Activated naive CD8-positive, alpha-beta T cell (primary cell): ENCODE data around the gene TP73.
"Not testable (repeated sequence)": the region's sequence is repeated elsewhere in the genome, so short reads cannot be mapped to it uniquely, and the experiment has no call there.

Experiments used
- H3K27ac Mint-ChIP-seq: one replicate; pipeline ENCODE4 v1.8.0; 2021; ENCODE audit warnings: mixed read lengths
- H3K27me3 Mint-ChIP-seq: one replicate; pipeline ENCODE4 v1.8.0; 2021; ENCODE audit warnings: mixed read lengths
- H3K36me3 Mint-ChIP-seq: one replicate; pipeline ENCODE4 v1.8.0; 2021; ENCODE audit warnings: mixed read lengths
- H3K4me1 Mint-ChIP-seq: one replicate; pipeline ENCODE4 v1.8.0; 2021; ENCODE audit warnings: low read depth, mixed read lengths
- H3K4me3 Mint-ChIP-seq: one replicate; pipeline ENCODE4 v1.8.0; 2021; ENCODE audit warnings: mild to moderate bottlenecking, mixed read lengths
- H3K9me3 Mint-ChIP-seq: one replicate; pipeline ENCODE4 v1.8.0; 2021; ENCODE audit warnings: low read depth, mixed read lengths

The TP73 gene

GRCh38 chr1:3717041-3717714 lies 64.9 kb downstream of the TP73 start:
- no peak overlapping the region for H3K4me3 Mint-ChIP-seq
- H3K27me3 Mint-ChIP-seq, result no peaks in the 10 kb centered on the region
- H3K36me3 Mint-ChIP-seq, result no peaks in the 10 kb centered on the region
- H3K9me3 Mint-ChIP-seq, result no peaks in the 10 kb centered on the region
- H3K4me1 Mint-ChIP-seq, result peaks cover 1% of the 10 kb centered on the region
- H3K27ac Mint-ChIP-seq, result no peak overlapping the region

- no peak overlapping the region for H3K27ac Mint-ChIP-seq
- peaks cover 1% of the 10 kb centered on the region for H3K4me1 Mint-ChIP-seq
- H3K27me3 Mint-ChIP-seq, result no peaks in the 10 kb centered on the region
- H3K4me3 Mint-ChIP-seq, result no peak overlapping the region
- no peaks in the 10 kb centered on the region for H3K9me3 Mint-ChIP-seq
- H3K36me3 Mint-ChIP-seq, result no peaks in the 10 kb centered on the region
Observed at GRCh38 chr1:3717715-3718601, 65.6 kb downstream of the TP73 start.

- H3K27me3 Mint-ChIP-seq, result no peaks in the 10 kb centered on the region
- no peaks in the 10 kb centered on the region for H3K36me3 Mint-ChIP-seq
- no peaks in the 10 kb centered on the region for H3K9me3 Mint-ChIP-seq
- H3K4me3 Mint-ChIP-seq, result no peak overlapping the region
- H3K4me1 Mint-ChIP-seq, result peaks cover 1% of the 10 kb centered on the region
- H3K27ac Mint-ChIP-seq, result no peak overlapping the region
Observed at GRCh38 chr1:3718764-3719163, 66.4 kb downstream of the TP73 start.

- no peaks in the 10 kb centered on the region for H3K9me3 Mint-ChIP-seq
- no peaks in the 10 kb centered on the region for H3K36me3 Mint-ChIP-seq
- no peak overlapping the region for H3K4me3 Mint-ChIP-seq
- H3K27me3 Mint-ChIP-seq, result peaks cover 1% of the 10 kb centered on the region
- no peak overlapping the region for H3K27ac Mint-ChIP-seq
- peaks cover 1% of the 10 kb centered on the region for H3K4me1 Mint-ChIP-seq
Observed at GRCh38 chr1:3721955-3722465, 69.7 kb downstream of the TP73 start.

- no peak overlapping the region for H3K27ac Mint-ChIP-seq
- no peaks in the 10 kb centered on the region for H3K36me3 Mint-ChIP-seq
- H3K4me1 Mint-ChIP-seq, result peaks cover 1% of the 10 kb centered on the region
- peaks cover 1% of the 10 kb centered on the region for H3K27me3 Mint-ChIP-seq
- no peaks in the 10 kb centered on the region for H3K9me3 Mint-ChIP-seq
- no peak overlapping the region for H3K4me3 Mint-ChIP-seq
Observed at GRCh38 chr1:3722846-3723245, 70.5 kb downstream of the TP73 start.

- H3K27ac Mint-ChIP-seq, H3K4me3 Mint-ChIP-seq, H3K27me3 Mint-ChIP-seq, H3K9me3 Mint-ChIP-seq, H3K36me3 Mint-ChIP-seq, H3K4me1 Mint-ChIP-seq: not testable (repeated sequence)
Observed at GRCh38 chr1:3724416-3725030, 72.2 kb downstream of the TP73 start.

GRCh38 chr1:3725366-3725765 lies 73.0 kb downstream of the TP73 start:
- Mint-ChIP-seq H3K27me3 (peaks cover 1% of the 10 kb centered on the region), H3K36me3 (no peaks in the 10 kb centered on the region), H3K27ac (no peak overlapping the region), H3K9me3 (no peaks in the 10 kb centered on the region), H3K4me1 (peaks cover 1% of the 10 kb centered on the region), H3K4me3 (no peak overlapping the region)

- Mint-ChIP-seq H3K27ac (no peak overlapping the region), H3K4me3 (no peak overlapping the region), H3K27me3 (peaks cover 1% of the 10 kb centered on the region), H3K9me3 (no peaks in the 10 kb centered on the region), H3K4me1 (no peaks in the 10 kb centered on the region), H3K36me3 (no peaks in the 10 kb centered on the region)
Observed at GRCh38 chr1:3727042-3727824, 74.9 kb downstream of the TP73 start.

GRCh38 chr1:3727825-3728776 lies 75.8 kb downstream of the TP73 start:
- Mint-ChIP-seq H3K9me3 (no peaks in the 10 kb centered on the region), H3K4me1 (no peaks in the 10 kb centered on the region), H3K27me3 (peaks cover 1% of the 10 kb centered on the region), H3K27ac (no peak overlapping the region), H3K36me3 (no peaks in the 10 kb centered on the region), H3K4me3 (no peak overlapping the region)

- Mint-ChIP-seq H3K36me3 (no peaks in the 10 kb centered on the region), H3K27ac (no peak overlapping the region), H3K4me3 (no peak overlapping the region), H3K9me3 (no peaks in the 10 kb centered on the region), H3K4me1 (no peaks in the 10 kb centered on the region), H3K27me3 (no peaks in the 10 kb centered on the region)
Observed at GRCh38 chr1:3729594-3730542, 77.6 kb downstream of the TP73 start.

- Mint-ChIP-seq H3K4me3 (no peak overlapping the region), H3K9me3 (no peaks in the 10 kb centered on the region), H3K36me3 (no peaks in the 10 kb centered on the region), H3K27ac (no peak overlapping the region), H3K27me3 (no peaks in the 10 kb centered on the region), H3K4me1 (no peaks in the 10 kb centered on the region)
Observed at GRCh38 chr1:3730543-3731247, 78.4 kb downstream of the TP73 start.

GRCh38 chr1:3731583-3732433 lies 79.5 kb downstream of the TP73 start:
- Mint-ChIP-seq H3K27me3 (no peaks in the 10 kb centered on the region), H3K9me3 (no peaks in the 10 kb centered on the region), H3K27ac (no peak overlapping the region), H3K36me3 (peaks cover 2% of the 10 kb centered on the region), H3K4me1 (no peaks in the 10 kb centered on the region), H3K4me3 (no peak overlapping the region)
